Fibroblast of lung (primary cell): ENCODE results near the gene PLEKHA6. TPM values are rescaled to one million over a fixed set of nuclear protein-coding genes. Genes with fewer than 3 reads are reported as not detected.

Source experiments
- DNase-seq, 2 donors: peaks; one replicate each; pipeline versions ENCODE4 v3.0.0 to v3.0.0-alpha.2; 2010; ENCODE audit warnings: low read depth in 2 of 2
- H2AFZ ChIP-seq: 2 replicates; pipeline ENCODE4 v1.5.1; 2012; ENCODE audit warnings: low read length, control low read depth, inconsistent platforms
- H3K27ac ChIP-seq: 2 replicates; pipeline ENCODE4 v1.5.1; 2011; ENCODE audit warnings: low read length, control low read depth; ENCODE audit not compliant: insufficient read depth
- H3K27me3 ChIP-seq: 2 replicates; pipeline ENCODE4 v1.5.1; 2011; ENCODE audit warnings: mild to moderate bottlenecking, low read length; ENCODE audit not compliant: control insufficient read depth, insufficient read depth
- H3K36me3 ChIP-seq: 2 replicates; pipeline ENCODE4 v1.5.1; 2011; ENCODE audit warnings: low read length; ENCODE audit not compliant: control insufficient read depth, insufficient read depth
- H3K4me1 ChIP-seq: 2 replicates; pipeline ENCODE4 v1.5.1; 2011; ENCODE audit warnings: low read length; ENCODE audit not compliant: control insufficient read depth, insufficient read depth; ENCODE audit errors: extremely low read depth
- H3K4me2 ChIP-seq: 2 replicates; pipeline ENCODE4 v1.5.1; 2011; ENCODE audit warnings: low read length, control low read depth; ENCODE audit not compliant: insufficient read depth; ENCODE audit errors: extremely low read depth
- H3K4me3 ChIP-seq, 4 experiments: fragments of 200-600 bp in 1 of 4; sonication (generic) in 1 of 4; replicated peaks in 1 of 4; 2 replicates each; pipeline ENCODE4 v1.5.1; 2011 to 2016; ENCODE audit warnings: low read length in 4 of 4, low read depth in 3 of 4, mild to moderate bottlenecking in 3 of 4, control low read depth in 2 of 4, inconsistent platforms in 1 of 4, mixed read lengths in 1 of 4; ENCODE audit not compliant: insufficient read depth in 1 of 4; ENCODE audit errors: control extremely low read depth in 1 of 4
- H3K79me2 ChIP-seq: 2 replicates; pipeline ENCODE4 v1.5.1; 2012; ENCODE audit warnings: mild to moderate bottlenecking, low read length, inconsistent platforms; ENCODE audit not compliant: control insufficient read depth, insufficient read depth
- H3K9ac ChIP-seq: 2 replicates; pipeline ENCODE4 v1.5.1; 2011; ENCODE audit warnings: mild to moderate bottlenecking, low read length, control low read depth; ENCODE audit not compliant: insufficient read depth
- H3K9me3 ChIP-seq: 2 replicates; pipeline ENCODE4 v1.5.1; 2012; ENCODE audit warnings: low read depth, low read length; ENCODE audit not compliant: control insufficient read depth, insufficient read depth
- H4K20me1 ChIP-seq: 2 replicates; pipeline ENCODE4 v1.5.1; 2011; ENCODE audit warnings: low read length; ENCODE audit not compliant: control insufficient read depth, insufficient read depth; ENCODE audit errors: extremely low read depth
- CTCF ChIP-seq, 2 donors: IDR thresholded peaks in 1 of 2; conservative IDR thresholded peaks in 1 of 2; 1 replicate in 1 of 2; 2 replicates in 1 of 2; pipeline ENCODE4 v1.5.1; 2011 to 2012; ENCODE audit warnings: low read length in 2 of 2, control low read depth in 1 of 2, inconsistent platforms in 1 of 2, low read depth in 1 of 2, mild to moderate bottlenecking in 1 of 2
- EZH2 ChIP-seq: IDR thresholded peaks from 2 replicates; pipeline ENCODE4 v1.5.1; 2012; ENCODE audit warnings: low read length, control low read depth, mild to moderate bottlenecking; ENCODE audit errors: missing control alignments
- polyA plus RNA-seq, 2 donors: library from polyadenylated mRNA; depleted of rRNA in 1 of 2; stranded (reverse) in 1 of 2; unstranded in 1 of 2; fragments of >200 nt; gene quantifications; 2 replicates each; pipeline ENCODE4 v1.2.1, GENCODE V29; 2011 to 2012; ENCODE audit warnings: missing spikeins in 1 of 2
- total RNA-seq: library from RNA; depleted of rRNA; stranded (reverse); fragments of >200 nt; gene quantifications from 2 replicates; pipeline ENCODE4 v1.2.1, GENCODE V29; 2014

Gene PLEKHA6
- total and polyA plus RNA-seq, 2 donors (not counting 1 experiment from before 2014, with no cell fraction given) = 3.8 to 4.3 TPM

DNA sequence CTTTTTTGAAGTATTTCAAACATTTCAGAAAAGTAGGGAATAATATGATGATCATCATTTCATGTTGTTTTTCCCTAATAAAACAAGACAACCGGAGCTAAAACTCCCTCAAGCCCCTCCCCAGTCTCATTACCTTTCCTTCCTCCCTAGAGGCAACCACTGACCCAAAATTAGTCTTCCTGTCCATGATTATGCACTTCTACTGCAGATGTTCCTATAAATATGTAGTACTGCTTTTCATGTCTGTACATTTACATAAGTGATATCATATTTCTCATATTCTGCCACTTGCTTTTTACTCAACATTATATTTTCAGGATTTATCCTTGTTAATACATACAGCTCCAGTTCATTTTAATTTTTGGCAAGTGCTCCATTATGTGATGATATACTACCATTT lies 87.2 kb downstream of the PLEKHA6 start:
- Histone ChIP-seq H2AFZ (no peak overlapping the region), H3K9me3 (no peaks in the 10 kb centered on the region), H3K9ac (no peak overlapping the region), H3K4me3 (no peak overlapping the region), H3K27me3 (peaks cover 13% of the 10 kb centered on the region), H3K27ac (no peak overlapping the region), H3K79me2 (no peaks in the 10 kb centered on the region), H3K36me3 (no peaks in the 10 kb centered on the region), H3K4me2 (no peak overlapping the region), H4K20me1 (no peaks in the 10 kb centered on the region), H3K4me1 (no peaks in the 10 kb centered on the region)
- no peak for DNase-seq
- TF ChIP-seq CTCF (conservative IDR thresholded peaks at IDR 0.05 in 1 of 2, IDR thresholded peaks at IDR 0.05 in 1 of 2; ENCODE audit: low read depth in 1 of 2, low read length in 2 of 2) = no peak

GRCh38 chr1:204271970-204272369 lies 87.8 kb downstream of the PLEKHA6 start:
- DNase-seq = no peak
- H3K4me1 ChIP-seq = no peaks in the 10 kb centered on the region
- H3K9ac ChIP-seq = no peak overlapping the region
- H3K36me3 ChIP-seq = no peaks in the 10 kb centered on the region
- H4K20me1 ChIP-seq = no peaks in the 10 kb centered on the region
- H3K27ac ChIP-seq = no peak overlapping the region
- H3K4me3 ChIP-seq = no peak overlapping the region
- H3K79me2 ChIP-seq = no peaks in the 10 kb centered on the region
- H2AFZ ChIP-seq = no peak overlapping the region
- no peak overlapping the region for H3K4me2 ChIP-seq
- peaks cover 7% of the 10 kb centered on the region for H3K27me3 ChIP-seq
- H3K9me3 ChIP-seq = no peaks in the 10 kb centered on the region
- TF ChIP-seq CTCF (conservative IDR thresholded peaks at IDR 0.05 in 1 of 2, IDR thresholded peaks at IDR 0.05 in 1 of 2; ENCODE audit: low read depth in 1 of 2, low read length in 2 of 2) = no peak
- TF ChIP-seq EZH2 = no peak

GRCh38 chr1:204268101-204268500 lies 91.6 kb downstream of the PLEKHA6 start:
- H3K4me1 ChIP-seq = peaks cover 2% of the 10 kb centered on the region
- no peaks in the 10 kb centered on the region for H3K36me3 ChIP-seq
- no peak for DNase-seq
- no peak overlapping the region for H3K27ac ChIP-seq
- TF ChIP-seq CTCF (conservative IDR thresholded peaks at IDR 0.05 in 1 of 2, IDR thresholded peaks at IDR 0.05 in 1 of 2; ENCODE audit: low read depth in 1 of 2, low read length in 2 of 2) (no peak), EZH2 (no peak)
- H3K9me3 ChIP-seq = no peaks in the 10 kb centered on the region
- H3K79me2 ChIP-seq = no peaks in the 10 kb centered on the region
- no peak overlapping the region for H2AFZ ChIP-seq
- peaks cover 5% of the 10 kb centered on the region for H3K27me3 ChIP-seq
- H4K20me1 ChIP-seq = no peaks in the 10 kb centered on the region
- no peak overlapping the region for H3K4me3 ChIP-seq
- H3K4me2 ChIP-seq = no peak overlapping the region
- H3K9ac ChIP-seq = no peak overlapping the region
